Mesendoderm (in vitro differentiated cells): ENCODE measurements around the gene MAEL.

Experiments
- DNase-seq: peaks from one replicate; pipeline ENCODE4 v3.0.0; 2013
- H2AK5ac ChIP-seq: 2 replicates; pipeline ENCODE4 v1.6.1; 2013; ENCODE audit warnings: low read length, inconsistent platforms
- H2BK120ac ChIP-seq: 2 replicates; pipeline ENCODE4 v1.6.1; 2013; ENCODE audit warnings: low read depth, mild to moderate bottlenecking, low read length, moderate library complexity, mixed read lengths
- H2BK15ac ChIP-seq: replicated peaks from 2 replicates; pipeline ENCODE4 v1.6.1; 2013; ENCODE audit warnings: low read depth, mild to moderate bottlenecking, moderate library complexity
- H2BK5ac ChIP-seq: 2 replicates; pipeline ENCODE4 v1.6.1; 2013; ENCODE audit warnings: low read length, inconsistent platforms
- H3K18ac ChIP-seq: 2 replicates; pipeline ENCODE4 v1.6.1; 2013; ENCODE audit warnings: mild to moderate bottlenecking, low read length, mixed read lengths
- H3K23ac ChIP-seq: one replicate; pipeline ENCODE4 v1.6.1; 2013; ENCODE audit warnings: low read length
- H3K27ac ChIP-seq: 2 replicates; pipeline ENCODE4 v1.5.1; 2013; ENCODE audit warnings: low read depth, mild to moderate bottlenecking, inconsistent platforms, low read length, moderate library complexity
- H3K27me3 ChIP-seq: 2 replicates; pipeline ENCODE4 v1.6.1; 2013; ENCODE audit warnings: low read length, control low read depth, mild to moderate bottlenecking, inconsistent platforms; ENCODE audit not compliant: insufficient read depth, poor library complexity
- H3K36me3 ChIP-seq: 2 replicates; pipeline ENCODE4 v1.6.1; 2013; ENCODE audit warnings: low read length, inconsistent platforms; ENCODE audit not compliant: control insufficient read depth, insufficient read depth
- H3K4ac ChIP-seq: one replicate; pipeline ENCODE4 v1.6.1; 2013; ENCODE audit warnings: low read depth, mild to moderate bottlenecking, low read length, moderate library complexity
- H3K4me1 ChIP-seq: 2 replicates; pipeline ENCODE4 v1.6.1; 2013; ENCODE audit warnings: low read depth, low read length, inconsistent platforms; ENCODE audit not compliant: control insufficient read depth
- H3K4me2 ChIP-seq: 2 replicates; pipeline ENCODE4 v1.6.1; 2013; ENCODE audit warnings: low read length
- H3K4me3 ChIP-seq: 2 replicates; pipeline ENCODE4 v1.5.1; 2013; ENCODE audit warnings: mild to moderate bottlenecking, low read length
- H3K56ac ChIP-seq: one replicate; pipeline ENCODE4 v1.6.1; 2013; ENCODE audit warnings: low read length
- H3K79me1 ChIP-seq: 2 replicates; pipeline ENCODE4 v1.6.1; 2013; ENCODE audit warnings: low read length, inconsistent platforms
- H3K79me2 ChIP-seq: 2 replicates; pipeline ENCODE4 v1.6.1; 2013; ENCODE audit warnings: mild to moderate bottlenecking, low read length; ENCODE audit not compliant: control insufficient read depth, insufficient read depth
- H3K9ac ChIP-seq: 2 replicates; pipeline ENCODE4 v1.6.1; 2013; ENCODE audit warnings: low read length, inconsistent platforms
- H4K5ac ChIP-seq: one replicate; pipeline ENCODE4 v1.6.1; 2013; ENCODE audit warnings: low read length
- H4K8ac ChIP-seq: one replicate; pipeline ENCODE4 v1.6.1; 2013; ENCODE audit warnings: low read depth, mild to moderate bottlenecking, control low read depth, low read length, moderate library complexity
- WGBS: extraction: QIAGEN DNeasy Blood & Tissue Kit; methylation state at CpG from one replicate; pipeline ENCODE4 v1.1.7; 2013; ENCODE audit warnings: low lambda C conversion rate, missing lambda C conversion rate; ENCODE audit not compliant: insufficient coverage; ENCODE audit errors: extremely low coverage; 5-methylcytosine and 5-hydroxymethylcytosine counted together

The MAEL gene

DNA sequence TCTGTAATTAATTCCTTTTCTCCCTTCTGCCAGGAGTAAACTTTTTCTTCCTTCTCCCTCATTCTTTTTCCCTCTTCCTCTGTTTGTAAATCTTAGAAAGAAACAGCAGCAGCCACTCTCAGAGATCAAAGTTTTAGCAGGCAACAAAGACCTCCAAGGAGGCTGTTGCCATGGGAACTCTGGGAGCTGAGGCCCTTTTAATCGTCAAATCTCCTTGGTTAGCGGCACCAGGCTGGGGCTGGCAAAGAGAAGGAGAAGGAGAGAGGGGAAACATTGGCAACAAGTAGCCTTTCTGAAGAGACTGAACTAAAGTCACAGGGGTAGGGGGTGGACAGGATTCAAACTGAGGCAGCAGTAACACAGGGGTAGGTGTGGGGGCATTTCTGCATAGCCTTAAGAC lies 38.9 kb upstream of the MAEL start:
- Histone ChIP-seq H3K23ac (no peak overlapping the region), H3K79me1 (no peaks in the 10 kb centered on the region), H3K4me3 (no peak overlapping the region), H3K79me2 (no peaks in the 10 kb centered on the region), H3K27me3 (peaks cover 12% of the 10 kb centered on the region), H2BK5ac (no peak overlapping the region), H2BK15ac (no peak overlapping the region), H3K36me3 (no peaks in the 10 kb centered on the region), H3K56ac (no peak overlapping the region), H3K18ac (no peak overlapping the region), H3K4me1 (no peaks in the 10 kb centered on the region), H4K8ac (no peak overlapping the region), H4K5ac (no peak overlapping the region), H3K9ac (no peak overlapping the region), H3K4ac (no peak overlapping the region), H2BK120ac (no peak overlapping the region), H2AK5ac (no peak overlapping the region), H3K4me2 (no peak overlapping the region), H3K27ac (no peak overlapping the region)
- peak; percentile 30 for DNase-seq
- no CpG with 5 or more reads among the region's 2 CpGs for WGBS

DNA sequence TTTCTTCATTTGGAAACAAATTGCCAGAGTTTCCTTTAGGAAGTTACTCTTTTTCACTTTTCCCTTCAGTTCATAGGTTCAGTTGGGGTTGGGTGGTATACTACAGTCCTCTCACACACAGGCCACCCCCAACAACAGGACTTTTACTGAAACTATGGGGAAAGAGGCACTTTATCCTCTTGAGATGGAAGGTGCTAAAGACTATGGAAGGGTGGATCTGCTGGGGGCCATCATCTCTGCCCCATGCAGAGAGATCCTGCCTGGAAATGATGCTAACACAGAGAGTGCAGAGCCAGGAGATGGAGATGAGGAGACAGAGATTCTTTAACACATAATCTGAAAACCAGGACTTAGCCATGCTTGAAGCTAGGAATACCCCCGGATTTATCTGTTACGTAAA lies 38.0 kb upstream of the MAEL start:
- Histone ChIP-seq H3K4me1 (no peaks in the 10 kb centered on the region), H3K27ac (no peak overlapping the region), H2BK15ac (no peak overlapping the region), H3K27me3 (peaks cover 12% of the 10 kb centered on the region), H3K18ac (no peak overlapping the region), H4K5ac (no peak overlapping the region), H3K23ac (no peak overlapping the region), H3K79me2 (no peaks in the 10 kb centered on the region), H3K4me2 (no peak overlapping the region), H3K56ac (no peak overlapping the region), H2AK5ac (no peak overlapping the region), H2BK5ac (no peak overlapping the region), H4K8ac (no peak overlapping the region), H3K4ac (no peak overlapping the region), H3K79me1 (no peaks in the 10 kb centered on the region), H3K9ac (no peak overlapping the region), H3K4me3 (no peak overlapping the region), H3K36me3 (no peaks in the 10 kb centered on the region), H2BK120ac (no peak overlapping the region)
- no CpG with 5 or more reads among the region's 2 CpGs for WGBS
- no peak for DNase-seq

DNA sequence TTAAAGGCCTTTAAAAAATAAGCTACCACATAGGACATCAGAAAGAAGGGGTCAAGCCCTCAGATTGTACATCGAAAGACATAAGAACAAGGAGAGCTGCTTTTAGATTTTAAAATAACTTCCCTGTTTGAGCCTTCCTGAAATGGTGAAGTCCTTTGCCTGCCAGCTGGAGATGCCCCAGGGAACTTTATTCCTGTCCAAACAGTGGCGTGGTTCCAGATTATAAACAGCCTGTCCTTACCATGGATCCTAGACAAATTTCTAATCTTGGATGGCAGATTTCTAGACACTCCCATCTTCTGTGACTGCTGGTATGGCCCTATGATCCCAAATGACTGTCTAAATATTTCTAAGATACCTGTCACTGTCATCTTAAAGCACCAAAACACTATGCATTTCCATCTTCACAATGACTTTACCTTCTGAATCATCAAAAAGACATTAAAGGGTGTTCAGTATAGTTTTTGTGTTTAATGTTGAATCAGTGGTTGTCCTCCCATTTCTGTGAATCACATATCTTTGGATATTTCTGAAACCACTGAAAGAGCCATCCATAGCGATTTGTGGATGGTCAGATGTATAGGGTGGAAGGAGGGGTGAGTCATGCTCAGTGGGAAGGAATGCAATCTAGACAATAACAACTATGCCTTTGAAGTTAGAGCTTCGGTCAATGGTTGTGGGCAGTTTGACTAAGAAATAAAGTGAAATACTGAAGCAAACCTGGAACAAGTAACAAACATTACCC lies 36.9 kb upstream of the MAEL start:
- Histone ChIP-seq H3K9ac (no peak overlapping the region), H3K79me2 (no peaks in the 10 kb centered on the region), H3K79me1 (no peaks in the 10 kb centered on the region), H2BK120ac (no peak overlapping the region), H3K18ac (no peak overlapping the region), H2AK5ac (no peak overlapping the region), H3K56ac (no peak overlapping the region), H3K4me2 (no peak overlapping the region), H4K8ac (no peak overlapping the region), H3K27me3 (peaks cover 7% of the 10 kb centered on the region), H2BK5ac (no peak overlapping the region), H3K4me3 (no peak overlapping the region), H3K36me3 (no peaks in the 10 kb centered on the region), H3K23ac (no peak overlapping the region), H4K5ac (no peak overlapping the region), H3K27ac (no peak overlapping the region), H3K4ac (no peak overlapping the region), H3K4me1 (no peaks in the 10 kb centered on the region), H2BK15ac (no peak overlapping the region)
- WGBS = no CpG with 5 or more reads among the region's 4 CpGs
- DNase-seq = peak; percentile 68

DNA sequence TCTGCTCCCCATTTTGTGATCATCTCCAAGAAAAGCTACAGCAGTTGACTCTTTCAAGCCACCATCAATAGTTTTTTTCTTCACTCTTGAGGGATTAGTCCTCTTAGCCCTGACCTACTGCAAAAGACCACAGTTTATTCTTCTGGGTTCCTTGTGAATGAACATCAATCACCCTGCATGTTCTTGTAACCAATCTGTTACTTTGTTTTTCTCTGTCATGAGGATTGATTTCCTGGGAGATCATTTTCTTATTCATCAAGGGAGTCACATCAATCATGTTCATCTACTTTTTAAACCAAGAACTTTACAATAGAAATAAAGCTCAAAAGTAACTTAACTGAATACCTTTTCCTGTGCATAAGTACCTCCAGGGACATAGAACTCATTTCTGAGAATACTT lies 35.6 kb upstream of the MAEL start:
- H3K4ac ChIP-seq = no peak overlapping the region
- H3K4me1 ChIP-seq = no peaks in the 10 kb centered on the region
- H3K56ac ChIP-seq = no peak overlapping the region
- no peaks in the 10 kb centered on the region for H3K36me3 ChIP-seq
- H4K5ac ChIP-seq = no peak overlapping the region
- no peak overlapping the region for H2BK120ac ChIP-seq
- no peak overlapping the region for H2AK5ac ChIP-seq
- H4K8ac ChIP-seq = no peak overlapping the region
- no peak overlapping the region for H3K4me2 ChIP-seq
- no peak overlapping the region for H2BK5ac ChIP-seq
- H3K18ac ChIP-seq = no peak overlapping the region
- peaks cover under 1% of the 10 kb centered on the region for H3K27me3 ChIP-seq
- H3K9ac ChIP-seq = no peak overlapping the region
- H3K79me1 ChIP-seq = no peaks in the 10 kb centered on the region
- H2BK15ac ChIP-seq = no peak overlapping the region
- no peak overlapping the region for H3K27ac ChIP-seq
- no peak for DNase-seq
- H3K4me3 ChIP-seq = no peak overlapping the region
- no peaks in the 10 kb centered on the region for H3K79me2 ChIP-seq
- H3K23ac ChIP-seq = no peak overlapping the region

DNA sequence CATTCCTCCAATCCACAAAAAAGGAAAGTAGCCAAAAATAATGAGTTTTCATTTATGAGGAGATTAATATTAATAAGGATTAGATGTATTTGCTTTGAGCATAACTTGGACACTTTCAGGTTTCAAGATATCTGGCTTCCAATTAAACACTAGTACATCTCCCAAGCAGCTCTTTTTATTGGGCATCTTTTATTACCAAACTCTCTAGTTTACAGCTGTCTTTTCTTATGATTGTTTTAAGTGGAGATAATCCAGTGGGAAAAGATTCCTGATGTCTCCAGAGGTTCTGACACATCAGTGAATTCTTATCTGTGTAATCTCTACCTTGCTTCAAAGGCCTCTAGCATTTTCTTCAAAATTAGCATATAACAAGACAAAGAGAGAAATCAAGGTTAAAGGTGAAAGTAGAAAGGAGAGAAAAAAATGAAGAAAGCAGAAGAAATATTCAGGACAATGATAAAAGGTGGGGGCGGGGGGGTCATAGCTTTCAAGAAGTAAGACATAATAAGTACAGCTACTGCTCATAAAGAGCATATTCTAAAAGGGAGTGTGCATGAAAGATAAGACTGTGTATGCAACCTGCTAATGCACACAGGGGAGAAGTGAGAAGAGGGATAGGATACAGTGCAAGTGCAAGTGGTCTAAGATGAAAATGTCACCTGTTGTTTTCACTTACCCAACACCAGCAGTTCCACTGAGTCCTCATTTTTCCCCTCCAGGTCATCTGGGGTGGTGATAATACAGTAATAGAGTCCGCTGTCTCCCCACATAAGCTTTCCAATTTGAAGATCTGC lies 32.8 kb upstream of the MAEL start:
- no peak overlapping the region for H4K5ac ChIP-seq
- H3K4ac ChIP-seq = no peak overlapping the region
- WGBS = no CpG with 5 or more reads among the region's 2 CpGs
- no peak for DNase-seq
- no peaks in the 10 kb centered on the region for H3K4me1 ChIP-seq
- no peak overlapping the region for H2BK15ac ChIP-seq
- H3K27ac ChIP-seq = no peak overlapping the region
- no peaks in the 10 kb centered on the region for H3K79me2 ChIP-seq
- no peak overlapping the region for H3K4me2 ChIP-seq
- no peak overlapping the region for H3K23ac ChIP-seq
- no peak overlapping the region for H2BK120ac ChIP-seq
- no peak overlapping the region for H4K8ac ChIP-seq
- H3K79me1 ChIP-seq = no peaks in the 10 kb centered on the region
- H3K4me3 ChIP-seq = no peak overlapping the region
- no peak overlapping the region for H3K9ac ChIP-seq
- H2AK5ac ChIP-seq = no peak overlapping the region
- H3K36me3 ChIP-seq = no peaks in the 10 kb centered on the region
- no peaks in the 10 kb centered on the region for H3K27me3 ChIP-seq
- H3K56ac ChIP-seq = no peak overlapping the region
- no peak overlapping the region for H3K18ac ChIP-seq
- no peak overlapping the region for H2BK5ac ChIP-seq
